ENCODE results near the gene CC2D2A.

The CC2D2A gene

DNA sequence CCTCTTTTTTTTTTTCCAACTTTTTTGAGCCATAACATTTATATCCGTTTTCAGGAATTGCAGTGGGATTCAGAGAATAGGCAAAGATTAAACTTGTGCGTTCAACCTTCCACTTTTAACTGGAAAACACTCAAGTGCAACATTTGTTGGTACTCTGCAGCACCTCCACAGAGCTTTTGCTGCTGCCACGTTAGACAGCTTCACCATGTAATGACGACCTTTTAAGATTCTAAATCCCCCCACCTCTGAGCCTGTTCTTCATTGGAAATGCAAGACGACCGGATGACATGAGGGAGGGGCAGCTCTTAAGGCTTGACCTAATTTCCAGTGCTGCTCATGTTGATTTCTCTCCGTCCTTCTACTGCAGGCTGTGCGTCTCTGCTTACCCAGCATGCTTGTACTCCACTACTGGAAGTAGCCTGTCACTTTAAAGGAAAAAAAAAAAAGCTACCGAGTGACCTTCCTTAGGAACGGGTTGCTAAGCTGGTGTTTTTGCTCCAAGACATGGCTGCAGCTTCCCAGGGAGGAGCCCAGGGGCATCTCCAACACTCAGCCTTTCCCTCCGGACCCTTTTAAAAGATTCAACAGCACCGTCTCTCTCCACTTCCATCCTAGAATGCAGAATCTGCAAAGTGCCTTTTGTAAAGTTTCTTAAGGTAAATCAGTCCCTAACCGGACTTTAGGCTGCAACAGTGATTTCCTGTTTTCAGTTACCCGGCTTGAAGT, at the start of gene CC2D2A:
Gene CC2D2A (plus strand): TSS at position 481 of the 726 bp plus-strand sequence. CDS start 6,051 bp downstream, outside the sequence.
- no peak for DNase-seq

DNA sequence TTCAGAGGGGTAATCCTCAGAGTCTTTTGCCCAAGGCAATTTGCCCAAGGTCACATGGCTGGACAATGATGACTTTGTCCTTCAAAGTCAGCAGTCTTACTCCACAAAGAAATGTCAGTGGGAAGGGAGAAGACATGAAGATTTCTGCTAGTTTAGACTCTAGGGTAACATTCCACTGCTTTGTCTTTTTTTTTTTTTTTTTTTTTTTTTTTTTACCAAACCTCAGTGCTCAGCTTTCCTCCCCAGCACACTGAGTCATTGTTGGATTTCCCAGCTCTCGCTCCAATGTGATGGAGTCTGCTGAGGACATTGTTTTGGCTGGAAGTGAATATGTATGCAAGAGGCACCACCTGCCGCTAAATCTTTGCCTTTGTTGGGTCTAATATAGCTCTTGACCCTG, 49.0 kb upstream of the CC2D2A start:
- no peak for DNase-seq

DNA sequence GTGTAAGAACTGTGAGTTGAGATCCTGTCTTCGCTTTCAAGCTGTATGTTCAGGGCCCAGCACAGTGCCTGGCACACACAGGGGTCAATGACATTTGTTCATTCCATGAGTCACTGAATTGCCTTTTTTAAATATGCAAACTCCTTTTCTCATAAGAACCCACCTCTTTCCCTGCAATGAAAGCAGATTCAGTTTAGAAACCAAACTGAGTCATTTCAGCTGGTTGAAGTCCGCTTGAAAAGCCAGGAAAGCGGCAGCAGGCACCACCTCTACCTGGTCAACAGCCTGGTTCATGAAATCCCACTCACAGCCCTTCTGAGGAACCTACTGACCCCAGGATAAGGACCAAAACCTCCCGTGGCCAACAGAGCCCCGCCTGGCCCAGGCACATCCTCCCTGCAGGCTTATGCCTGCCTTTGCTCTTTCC, 46.4 kb upstream of the CC2D2A start:
- no peak for DNase-seq

DNA sequence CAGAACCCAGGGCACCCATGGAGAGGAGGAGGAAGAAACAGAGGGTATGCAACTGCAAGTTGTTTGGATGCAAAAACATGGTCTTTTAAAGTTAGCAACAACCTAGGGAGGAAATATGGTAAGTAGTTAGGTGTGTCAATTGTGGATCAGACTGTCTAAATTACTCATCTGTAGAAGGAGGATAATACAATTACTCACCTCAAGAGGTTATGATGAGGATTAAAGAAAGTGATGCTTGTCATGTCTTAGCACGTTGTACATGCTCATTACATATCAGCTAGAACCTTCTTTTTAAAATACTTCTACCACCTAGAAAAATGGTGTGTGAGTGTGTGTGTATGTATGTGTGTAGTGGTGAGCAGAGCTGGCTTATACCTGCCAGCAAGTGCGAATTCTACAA, 44.2 kb upstream of the CC2D2A start:
- DNase-seq: no peak

DNA sequence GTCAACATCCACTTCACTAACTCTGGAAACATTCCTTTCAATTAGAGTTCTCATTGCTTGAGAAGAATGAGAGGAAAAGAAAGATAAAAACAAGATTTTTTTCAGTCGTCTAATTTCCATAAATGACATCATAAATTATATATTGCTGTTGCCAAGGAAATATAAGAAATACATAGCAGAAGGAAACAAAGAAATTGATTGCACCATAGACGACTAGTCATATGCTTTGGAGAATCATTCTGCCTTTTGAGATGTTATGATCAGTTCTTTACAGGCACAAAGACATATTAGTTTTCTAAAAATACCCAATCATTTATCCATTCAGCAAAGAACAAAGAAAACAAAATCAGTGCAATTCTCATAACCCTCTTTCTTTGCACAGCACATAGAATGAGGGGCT, 42.5 kb upstream of the CC2D2A start:
- no peak for DNase-seq

DNA sequence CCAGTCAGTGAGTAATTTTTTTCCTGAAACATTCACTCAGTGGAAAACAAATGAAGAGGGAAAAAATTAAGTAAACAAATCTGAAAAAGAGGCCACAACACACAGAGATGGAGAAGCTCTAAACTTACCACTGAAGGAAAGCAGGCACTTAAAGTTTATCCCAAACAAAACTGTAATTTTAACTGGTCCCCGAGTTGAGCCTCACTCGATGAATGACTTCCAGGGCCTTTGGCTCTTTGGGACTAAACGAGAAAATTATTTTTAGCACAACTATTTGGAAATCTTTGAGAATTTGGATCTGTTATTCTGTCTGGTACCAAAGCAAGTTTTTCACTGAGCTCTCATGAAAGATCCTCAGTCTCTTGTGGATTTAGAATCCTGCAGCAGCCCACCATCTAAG, 42.0 kb upstream of the CC2D2A start, which contains the start of gene C1QTNF7:
Gene C1QTNF7 (plus strand): TSS at position 333 of the 400 bp plus-strand sequence. CDS start 7,711 bp downstream, outside the sequence.
- DNase-seq: no peak

DNA sequence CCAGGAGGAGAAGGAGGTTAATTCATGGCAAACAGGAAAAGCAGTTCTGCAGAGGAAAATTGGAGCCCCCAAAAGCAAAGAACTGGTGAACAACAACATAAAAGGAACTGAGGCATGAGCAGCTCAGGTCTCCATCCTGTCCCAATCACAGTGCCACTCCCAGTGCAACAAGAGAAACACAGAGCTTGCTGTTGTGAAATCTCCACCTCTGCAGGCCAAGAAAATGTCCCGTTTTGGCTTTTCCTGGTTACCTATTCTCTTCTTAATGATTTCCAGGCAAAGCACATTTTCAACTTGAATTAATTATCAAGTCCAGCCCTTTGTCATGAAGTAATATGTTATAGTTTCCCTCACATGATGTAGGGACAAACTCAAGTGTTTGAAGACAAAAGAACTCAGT, 41.1 kb upstream of the CC2D2A start:
- DNase-seq: no peak

DNA sequence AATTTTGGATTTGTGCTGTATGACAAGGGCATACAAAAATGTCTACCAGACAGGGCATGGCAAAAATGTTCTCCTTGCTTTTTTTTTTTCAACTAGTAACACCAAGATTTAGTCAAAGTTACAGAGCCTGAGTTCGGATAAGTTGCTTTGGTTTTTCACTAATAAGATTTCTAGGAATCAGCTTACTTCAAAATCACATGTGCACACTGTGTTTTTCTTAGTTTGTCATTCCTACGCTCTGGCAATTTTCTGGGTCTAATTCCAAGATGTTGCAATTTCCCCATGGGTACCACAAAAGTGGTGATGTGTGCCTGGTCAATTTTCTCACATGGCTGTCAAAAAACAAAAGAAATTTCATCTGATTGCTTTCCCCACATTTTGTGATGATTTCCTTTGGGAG, 35.6 kb upstream of the CC2D2A start:
- DNase-seq: no peak

DNA sequence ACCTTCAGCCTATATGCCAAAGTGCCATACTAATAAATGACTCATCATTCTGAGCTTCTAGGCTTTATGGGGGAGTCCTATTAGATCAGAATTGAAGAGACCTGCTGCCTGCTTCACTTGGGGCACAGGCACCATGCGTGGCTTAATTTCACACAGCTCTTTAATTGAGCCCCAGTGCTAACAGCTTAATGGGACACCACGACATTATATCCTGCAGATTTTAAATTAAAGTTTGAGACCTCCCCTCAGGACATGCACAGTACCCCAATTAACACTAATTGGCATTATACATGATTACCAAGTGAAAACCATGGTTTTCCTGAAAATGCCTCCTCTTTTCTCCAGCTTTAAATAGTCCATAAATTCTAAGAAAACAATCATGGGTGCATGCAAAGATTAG, 35.0 kb upstream of the CC2D2A start:
- DNase-seq: no peak

DNA sequence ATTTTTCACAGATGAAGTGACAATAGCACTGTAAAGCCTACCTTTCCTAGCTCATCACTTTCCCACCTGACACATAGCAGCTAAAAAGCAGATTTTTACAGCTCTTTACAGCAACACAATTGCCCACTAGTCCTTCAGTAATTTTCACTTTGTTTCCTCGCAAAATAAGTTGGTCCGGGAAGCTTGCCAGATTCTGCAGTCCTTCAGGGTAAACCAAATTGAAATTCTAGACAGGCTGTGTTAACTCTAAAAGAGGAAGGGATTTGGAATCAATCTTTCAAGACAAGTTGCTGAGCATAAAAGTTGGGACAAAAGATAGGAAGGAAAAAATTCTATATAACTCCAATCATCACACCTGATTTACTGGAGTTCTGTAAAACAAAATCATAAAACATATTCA, 33.2 kb upstream of the CC2D2A start:
- no peak for DNase-seq

DNA sequence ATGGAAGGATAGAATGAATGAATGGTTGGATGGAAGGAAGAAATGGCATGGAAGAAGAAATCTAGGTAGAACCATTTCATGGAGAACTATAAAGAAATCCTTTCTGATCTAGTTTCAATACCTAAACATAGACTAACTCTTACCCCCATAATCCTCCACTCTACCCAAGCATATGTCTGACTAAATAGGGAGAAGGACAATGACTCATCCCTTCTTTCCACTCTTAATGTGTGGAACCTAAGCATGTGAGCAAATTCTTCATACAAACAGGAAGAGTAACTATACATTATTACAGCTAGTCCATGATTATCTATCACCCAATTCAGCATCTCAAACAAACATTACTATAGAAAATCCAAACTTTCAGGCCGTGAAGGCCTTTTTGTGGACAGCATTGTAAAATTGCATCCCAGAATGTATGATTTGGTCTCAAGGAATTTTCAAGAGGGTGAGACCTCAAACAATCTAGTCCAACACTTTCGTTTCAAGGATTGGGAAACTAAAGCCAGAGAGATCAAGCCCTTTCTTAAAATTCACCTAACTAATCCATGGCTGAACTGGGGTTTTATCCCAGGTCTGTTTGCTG, 30.6 kb upstream of the CC2D2A start:
- no peak for DNase-seq

DNA sequence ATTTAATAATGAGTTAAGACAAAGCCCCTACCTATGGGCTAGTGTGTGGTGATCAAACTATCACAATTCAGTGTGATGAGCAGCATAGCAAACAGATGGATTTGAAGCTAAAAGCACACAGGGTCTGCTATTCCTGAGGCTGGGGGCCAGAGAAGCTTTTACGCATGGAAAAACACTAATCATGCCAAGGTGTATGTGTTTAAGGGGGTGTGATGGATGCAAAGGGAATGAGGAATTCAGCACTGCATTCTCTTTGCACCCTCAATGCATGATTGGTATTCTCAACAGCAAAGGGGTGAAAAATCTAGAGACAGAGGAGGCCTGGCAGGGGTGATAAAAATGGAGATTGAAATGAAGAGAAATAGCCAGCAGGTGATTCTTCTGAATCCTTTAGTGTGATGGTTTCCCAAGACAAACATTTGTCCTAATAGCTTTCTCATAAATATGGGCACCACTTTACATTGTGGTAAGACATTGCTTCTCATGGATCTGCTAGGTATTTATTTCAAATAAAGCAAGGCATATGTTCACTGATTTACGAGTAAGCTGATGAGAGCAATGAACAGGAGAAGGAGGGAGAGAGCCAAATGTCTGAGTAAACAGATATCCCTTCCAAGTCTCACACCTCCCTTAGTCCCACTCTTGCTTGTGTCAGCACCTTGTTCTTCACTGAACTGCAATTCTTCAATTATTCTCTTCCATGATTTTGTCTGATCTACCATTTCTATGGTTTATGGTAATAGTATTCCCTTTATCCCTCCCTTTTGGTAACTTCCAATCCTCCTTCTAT, 26.1 kb upstream of the CC2D2A start:
- no peak for DNase-seq

DNA sequence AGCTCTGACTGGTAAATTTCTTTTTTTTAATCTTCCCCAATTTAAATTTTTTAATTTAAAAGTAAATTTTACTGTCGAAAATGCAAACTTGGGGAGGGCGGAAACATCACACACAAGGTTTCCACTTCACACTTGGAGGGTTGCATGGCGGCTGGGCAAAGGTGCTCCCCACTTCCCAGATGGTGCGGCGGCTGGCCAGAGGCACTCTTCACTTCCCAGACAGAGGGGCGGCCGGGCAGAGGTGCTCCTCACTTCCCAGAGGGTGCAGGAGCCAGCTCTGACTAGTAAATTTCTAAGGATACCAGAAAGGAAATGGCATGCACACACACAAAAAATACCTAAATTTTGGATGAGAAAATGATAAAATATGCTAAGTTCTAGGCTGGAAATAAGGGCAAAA, 25.4 kb upstream of the CC2D2A start:
- no peak for DNase-seq

DNA sequence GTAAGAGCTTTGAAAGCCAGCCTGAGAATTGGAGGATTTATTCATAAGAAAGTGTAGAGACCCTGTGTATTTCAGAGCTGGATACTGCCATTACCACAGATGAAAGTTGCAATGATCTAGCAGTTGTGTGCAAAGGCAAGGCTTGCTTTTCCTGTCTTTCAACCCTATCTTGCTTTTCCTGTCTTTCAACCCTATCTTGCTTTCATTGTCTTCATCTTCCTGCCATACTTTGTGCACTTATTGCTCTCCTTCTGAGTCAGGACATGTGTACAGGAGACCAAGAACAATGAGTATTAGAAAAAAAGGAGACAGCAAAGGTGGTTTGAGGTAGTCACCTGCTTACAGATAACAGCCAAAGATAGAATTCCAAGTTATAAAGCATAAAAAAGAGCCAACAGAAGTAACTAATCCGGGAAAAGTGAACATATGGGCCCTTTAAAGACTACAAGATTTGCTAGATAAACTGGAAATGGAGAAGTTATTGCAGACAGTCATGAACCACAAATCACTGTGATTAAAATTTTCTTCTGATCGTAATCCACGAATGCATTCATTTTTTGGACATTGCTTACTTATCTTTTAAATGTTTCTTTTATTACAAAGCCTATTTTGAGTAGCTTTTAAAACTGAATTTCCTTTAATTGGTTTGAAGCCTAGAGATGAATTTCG, 24.7 kb upstream of the CC2D2A start:
- no peak for DNase-seq

DNA sequence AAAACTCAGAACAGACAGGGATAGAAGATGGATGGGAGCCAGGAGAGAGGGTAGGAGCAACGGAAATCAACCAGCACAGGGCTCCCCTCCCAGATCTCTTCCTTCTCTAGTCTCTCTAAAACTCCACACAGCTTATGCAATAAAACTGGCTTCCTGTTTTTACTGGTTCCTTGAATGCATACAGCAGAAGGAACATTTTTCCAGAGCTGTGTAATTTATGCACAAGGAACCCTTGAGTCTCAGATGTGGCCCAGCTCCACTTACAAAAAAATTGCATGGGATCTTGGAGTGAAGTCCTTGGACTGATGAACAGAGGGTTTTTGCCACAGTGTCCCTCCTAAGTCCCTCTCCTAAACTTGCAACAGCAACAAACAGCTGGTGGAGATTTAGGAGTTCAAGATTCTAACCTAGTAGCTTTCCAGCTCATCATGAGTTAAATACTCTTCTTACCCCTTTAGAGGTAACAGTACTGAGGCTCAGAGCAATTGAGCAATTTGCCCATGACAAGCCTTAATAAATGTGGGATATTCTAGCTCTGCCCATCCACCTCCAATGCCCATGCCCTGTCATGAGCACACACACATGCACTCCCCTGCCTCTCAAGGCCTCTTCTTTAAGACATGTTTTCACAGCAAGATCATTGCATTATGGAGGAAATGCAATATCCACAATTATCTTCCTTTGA, 18.4 kb upstream of the CC2D2A start:
- no peak for DNase-seq

DNA sequence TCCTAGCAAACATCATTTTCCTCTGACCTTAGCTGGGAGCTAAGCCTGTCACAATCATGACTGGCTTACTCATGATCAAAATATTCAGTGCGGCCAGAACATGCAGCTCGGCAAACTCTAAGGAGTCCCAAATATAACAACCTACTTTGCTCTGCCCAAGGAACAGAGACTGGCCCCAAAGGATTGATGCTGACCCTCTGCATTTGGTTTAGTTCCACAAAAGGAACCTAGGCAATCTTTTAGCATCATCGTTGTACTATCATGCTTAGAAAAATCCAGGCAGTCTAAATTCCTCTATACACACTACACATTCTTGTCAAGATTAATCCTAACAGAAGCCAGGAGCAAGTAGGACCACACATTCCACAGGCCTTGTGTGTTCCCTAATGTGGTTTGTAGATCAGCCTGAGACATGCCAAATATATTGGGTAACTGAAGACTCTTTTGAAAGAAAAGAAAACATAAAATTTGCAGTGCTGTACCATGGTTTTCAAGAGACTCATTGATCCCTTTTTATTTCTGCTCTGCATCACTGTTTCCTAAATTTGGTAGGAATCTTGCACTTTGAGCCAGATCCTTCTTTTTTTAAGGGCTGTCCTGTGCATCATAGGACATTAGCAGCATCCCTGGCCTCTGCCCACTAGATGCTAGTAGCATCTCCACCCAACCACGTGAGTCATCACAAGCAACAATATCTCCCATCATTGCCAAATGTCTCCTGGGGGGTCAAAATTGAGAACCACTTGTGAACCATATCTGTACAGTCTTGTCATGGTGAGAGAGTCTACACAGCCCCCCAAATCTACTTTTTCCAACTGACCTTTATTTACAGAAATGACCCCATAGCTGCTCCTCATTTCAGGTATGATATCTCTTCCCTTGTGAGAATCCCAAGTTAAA, 17.6 kb upstream of the CC2D2A start:
- no peak for DNase-seq

DNA sequence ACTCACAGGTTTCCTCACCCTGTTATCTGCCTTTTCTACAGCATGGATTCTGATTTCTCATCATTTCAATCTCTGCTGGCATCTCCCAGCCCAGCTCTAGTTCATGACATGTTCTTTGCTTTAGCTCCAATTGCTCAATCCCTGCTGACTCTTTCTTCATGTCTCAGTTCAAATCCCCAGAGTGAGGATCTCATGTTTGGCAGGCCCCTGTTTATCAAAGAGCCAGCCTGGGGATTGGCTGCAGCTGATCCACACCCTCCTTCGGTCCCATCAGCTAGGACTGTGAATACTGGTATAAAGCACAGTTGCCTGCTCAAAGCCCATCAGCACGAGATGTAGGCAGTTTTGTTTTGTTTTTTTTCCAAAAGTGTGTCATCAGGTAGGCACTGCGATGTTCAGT, 14.4 kb upstream of the CC2D2A start:
- no peak for DNase-seq

DNA sequence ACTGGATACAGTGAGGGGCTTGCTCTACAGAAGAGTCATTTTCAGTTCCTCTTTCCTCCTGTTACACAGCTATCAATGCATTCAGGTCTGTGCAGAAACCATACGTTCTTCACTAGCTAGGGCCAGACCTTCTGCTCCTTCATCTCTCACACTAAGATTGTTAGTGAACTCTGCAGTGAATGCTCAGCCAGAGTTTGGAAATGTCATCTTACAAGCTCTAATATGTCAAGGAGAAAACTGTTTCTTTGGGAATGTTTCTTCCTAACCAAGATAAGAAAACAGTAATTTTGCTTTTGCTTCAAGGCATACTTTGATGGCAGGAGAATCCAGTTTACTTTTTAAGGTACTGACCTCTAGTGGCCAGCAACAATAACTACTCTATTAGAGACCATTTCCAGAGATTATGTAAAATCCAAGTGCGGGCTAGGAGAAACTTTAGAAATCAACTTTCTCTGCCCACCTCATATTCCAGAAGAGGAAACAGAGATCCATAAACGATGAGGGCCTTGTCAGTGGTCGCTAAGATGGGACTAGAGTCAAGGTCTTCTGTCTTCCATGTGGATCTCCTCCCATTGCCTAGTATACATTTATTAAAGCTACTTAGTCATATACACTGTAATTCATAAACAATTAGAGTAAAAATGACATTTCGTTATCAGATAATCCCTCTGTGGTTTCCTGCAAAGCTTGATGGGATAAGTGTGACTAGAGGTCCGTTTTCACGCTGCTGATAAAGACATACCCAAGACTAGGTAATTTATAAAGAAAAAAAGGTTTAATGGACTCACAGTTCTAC, 12.1 kb upstream of the CC2D2A start:
- DNase-seq: no peak

DNA sequence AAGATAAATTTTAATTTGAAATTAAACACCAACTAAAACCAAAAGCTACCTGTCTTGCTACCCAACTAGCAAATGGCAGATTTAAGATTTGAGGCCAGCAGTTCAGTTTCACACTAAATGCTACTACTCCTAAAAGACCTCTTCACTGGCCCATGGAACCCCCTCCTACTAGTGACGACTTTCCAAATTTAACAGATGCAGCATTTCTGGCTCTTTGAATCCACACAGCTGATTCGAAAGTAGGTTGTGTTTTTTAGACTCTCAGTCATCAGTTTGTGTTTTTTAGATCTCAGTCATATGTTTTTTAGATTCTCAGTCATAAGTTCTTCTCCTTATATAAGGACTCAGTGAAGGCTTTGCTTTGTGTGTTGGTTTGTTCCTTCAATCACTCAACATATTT, 11.1 kb upstream of the CC2D2A start:
- no peak for DNase-seq

DNA sequence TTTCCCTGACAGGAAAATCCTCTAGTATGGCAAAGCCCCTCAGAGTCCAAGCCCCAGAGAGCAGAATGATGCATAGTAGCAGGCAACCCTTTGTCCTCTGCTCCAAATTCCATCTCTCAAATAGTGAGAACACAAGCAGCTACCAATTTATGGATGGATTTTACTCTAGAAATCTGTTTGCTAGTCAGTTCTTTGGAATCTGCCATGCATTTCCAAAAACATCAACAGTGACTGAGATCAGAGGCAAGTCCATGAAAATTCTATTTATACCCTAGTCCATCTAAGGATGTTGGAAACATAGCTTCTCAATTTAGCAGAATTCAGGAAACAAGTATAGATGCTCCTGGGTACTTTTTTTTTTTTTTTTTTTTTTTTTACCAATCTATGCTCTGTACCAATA, 10.0 kb upstream of the CC2D2A start:
- DNase-seq: no peak

DNA sequence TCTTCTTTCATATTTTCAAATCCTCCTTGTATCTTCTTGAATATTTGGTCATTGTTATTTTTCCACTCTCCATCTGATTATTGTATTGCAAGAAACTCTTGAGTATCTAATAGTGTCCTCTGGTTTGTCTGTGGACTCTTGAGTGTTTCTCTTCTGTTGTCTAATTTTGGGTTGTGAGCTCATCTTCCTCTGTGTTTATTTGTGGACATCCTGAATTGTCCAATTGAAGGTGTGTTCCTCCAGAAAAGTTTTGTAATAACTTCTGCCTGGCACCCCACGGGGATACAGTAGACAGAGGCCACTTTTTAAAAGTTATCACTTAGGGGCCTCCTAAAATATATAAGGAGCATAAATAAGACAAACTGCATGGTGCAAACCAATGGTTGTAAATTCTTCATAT, 3.1 kb upstream of the CC2D2A start:
- no peak for DNase-seq

Measured in cortex of kidney (tissue), 1 donor.